HL-60 (cell line): Measurements from ENCODE around the gene GALNT13.

Source experiments
- CTCF ChIP-seq: IDR thresholded peaks from one replicate; pipeline ENCODE4 v1.5.1; 2011; ENCODE audit warnings: low read length, control low read depth, inconsistent platforms; ENCODE audit not compliant: insufficient read depth
- POLR2AphosphoS5 ChIP-seq: IDR thresholded peaks from 2 replicates; pipeline ENCODE4 v1.6.1; 2012; ENCODE audit warnings: low read depth
- TF ChIP-seq, protein P1 (sequence below): IDR thresholded peaks from 2 replicates; pipeline ENCODE4 v1.6.1; 2012; ENCODE audit warnings: low read depth; ENCODE audit not compliant: insufficient replicate concordance

DNA sequence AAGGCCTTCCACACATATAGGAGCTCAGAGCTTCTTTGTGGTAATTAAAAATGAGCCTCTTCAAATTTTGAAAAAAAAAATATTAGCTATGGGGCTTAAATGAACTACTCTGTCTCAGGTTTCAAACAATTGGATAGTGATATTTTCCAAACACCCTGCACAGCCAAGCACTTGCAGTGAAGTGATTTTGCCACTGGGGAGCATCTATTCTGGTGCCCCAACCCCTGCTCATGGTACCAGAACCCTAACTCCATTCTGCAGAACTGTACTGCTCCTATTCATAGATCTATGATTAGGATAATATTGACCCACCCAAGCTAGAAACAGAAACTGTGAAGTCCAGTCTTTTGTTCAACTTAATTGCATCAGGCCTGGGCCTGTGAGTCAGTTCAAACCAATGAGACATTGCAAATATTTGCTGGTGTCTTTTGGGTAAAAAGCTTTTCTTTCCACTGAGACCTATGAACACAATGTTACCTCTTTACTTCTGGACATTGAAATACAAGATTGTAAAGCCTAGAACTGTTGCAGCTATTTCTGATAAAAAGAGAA lies 324.0 kb downstream of the GALNT13 start:
- TF ChIP-seq POLR2AphosphoS5 (no peak), CTCF (no peak)
- TF ChIP-seq, protein P1, sequence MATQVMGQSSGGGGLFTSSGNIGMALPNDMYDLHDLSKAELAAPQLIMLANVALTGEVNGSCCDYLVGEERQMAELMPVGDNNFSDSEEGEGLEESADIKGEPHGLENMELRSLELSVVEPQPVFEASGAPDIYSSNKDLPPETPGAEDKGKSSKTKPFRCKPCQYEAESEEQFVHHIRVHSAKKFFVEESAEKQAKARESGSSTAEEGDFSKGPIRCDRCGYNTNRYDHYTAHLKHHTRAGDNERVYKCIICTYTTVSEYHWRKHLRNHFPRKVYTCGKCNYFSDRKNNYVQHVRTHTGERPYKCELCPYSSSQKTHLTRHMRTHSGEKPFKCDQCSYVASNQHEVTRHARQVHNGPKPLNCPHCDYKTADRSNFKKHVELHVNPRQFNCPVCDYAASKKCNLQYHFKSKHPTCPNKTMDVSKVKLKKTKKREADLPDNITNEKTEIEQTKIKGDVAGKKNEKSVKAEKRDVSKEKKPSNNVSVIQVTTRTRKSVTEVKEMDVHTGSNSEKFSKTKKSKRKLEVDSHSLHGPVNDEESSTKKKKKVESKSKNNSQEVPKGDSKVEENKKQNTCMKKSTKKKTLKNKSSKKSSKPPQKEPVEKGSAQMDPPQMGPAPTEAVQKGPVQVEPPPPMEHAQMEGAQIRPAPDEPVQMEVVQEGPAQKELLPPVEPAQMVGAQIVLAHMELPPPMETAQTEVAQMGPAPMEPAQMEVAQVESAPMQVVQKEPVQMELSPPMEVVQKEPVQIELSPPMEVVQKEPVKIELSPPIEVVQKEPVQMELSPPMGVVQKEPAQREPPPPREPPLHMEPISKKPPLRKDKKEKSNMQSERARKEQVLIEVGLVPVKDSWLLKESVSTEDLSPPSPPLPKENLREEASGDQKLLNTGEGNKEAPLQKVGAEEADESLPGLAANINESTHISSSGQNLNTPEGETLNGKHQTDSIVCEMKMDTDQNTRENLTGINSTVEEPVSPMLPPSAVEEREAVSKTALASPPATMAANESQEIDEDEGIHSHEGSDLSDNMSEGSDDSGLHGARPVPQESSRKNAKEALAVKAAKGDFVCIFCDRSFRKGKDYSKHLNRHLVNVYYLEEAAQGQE, result no peak
